SJCRH30 (cell line): ENCODE measurements around the gene SRRT. TPM values are rescaled to one million over a fixed set of nuclear protein-coding genes. Genes with fewer than 3 reads are reported as not detected.

Experiments
- DNase-seq, 2 experiments: peaks; one replicate each; pipeline ENCODE4 v3.0.0-alpha.2; 2015 to 2020
- H3K27ac ChIP-seq: fragments of 250-450 bp; sonication (Bioruptor Pico); 2 replicates; pipeline ENCODE4 v1.5.1; 2020; ENCODE audit warnings: mild to moderate bottlenecking, moderate library complexity
- H3K27me3 ChIP-seq: fragments of 250-450 bp; sonication (Bioruptor Pico); 2 replicates; pipeline ENCODE4 v1.5.1; 2020; ENCODE audit warnings: mild to moderate bottlenecking, moderate library complexity
- H3K36me3 ChIP-seq: fragments of 250-450 bp; sonication (Bioruptor Pico); 2 replicates; pipeline ENCODE4 v1.5.1; 2020; ENCODE audit warnings: mild to moderate bottlenecking, moderate library complexity
- H3K4me1 ChIP-seq: fragments of 250-450 bp; sonication (Bioruptor Pico); 2 replicates; pipeline ENCODE4 v1.5.1; 2020; ENCODE audit warnings: mild to moderate bottlenecking, moderate library complexity
- H3K4me3 ChIP-seq: fragments of 250-450 bp; sonication (Bioruptor Pico); 2 replicates; pipeline ENCODE4 v1.5.1; 2020; ENCODE audit warnings: mild to moderate bottlenecking, moderate library complexity
- H3K9me3 ChIP-seq: fragments of 250-450 bp; sonication (Bioruptor Pico); replicated peaks from 2 replicates; pipeline ENCODE4 v1.5.1; 2020; ENCODE audit warnings: mild to moderate bottlenecking, moderate library complexity
- total RNA-seq: library from RNA; depleted of rRNA; stranded (reverse); fragments of >200 nt; shearing (Covaris generic); gene quantifications from 2 replicates; pipeline ENCODE4 v1.2.3, GENCODE V29; 2014

The SRRT gene
- total RNA-seq, 1 experiment from 2014 or later = 156 TPM

GRCh38 chr7:100891568-100892247 is 16.8 kb downstream of the SRRT start:
- H3K36me3 ChIP-seq = peaks cover 25% of the 10 kb centered on the region
- no peak for DNase-seq
- H3K4me3 ChIP-seq = no peak overlapping the region
- H3K4me1 ChIP-seq = no peaks in the 10 kb centered on the region; the same call in 1 of the 2 replicates
- no peaks in the 10 kb centered on the region for H3K9me3 ChIP-seq
- H3K27ac ChIP-seq = no peak overlapping the region
- peaks cover 11% of the 10 kb centered on the region for H3K27me3 ChIP-seq

GRCh38 chr7:100892364-100893317 is 17.7 kb downstream of the SRRT start:
- H3K4me1 ChIP-seq = no peaks in the 10 kb centered on the region; the same call in 1 of the 2 replicates

GRCh38 chr7:100893318-100893895 is 18.5 kb downstream of the SRRT start:
- H3K9me3 ChIP-seq = no peaks in the 10 kb centered on the region
- no peaks in the 10 kb centered on the region; the same call in 1 of the 2 replicates for H3K4me1 ChIP-seq
- no peak overlapping the region for H3K27ac ChIP-seq
- no peak overlapping the region for H3K4me3 ChIP-seq
- H3K27me3 ChIP-seq = peaks cover 11% of the 10 kb centered on the region
- H3K36me3 ChIP-seq = peaks cover 8% of the 10 kb centered on the region
- no peak for DNase-seq

More at GRCh38 chr7:100892364-100893317, 17.7 kb downstream of the SRRT start:
- H3K36me3 ChIP-seq = peaks cover 16% of the 10 kb centered on the region
- no peak for DNase-seq
- H3K9me3 ChIP-seq = no peaks in the 10 kb centered on the region
- H3K27ac ChIP-seq = no peak overlapping the region
- H3K27me3 ChIP-seq = peaks cover 11% of the 10 kb centered on the region
- no peak overlapping the region for H3K4me3 ChIP-seq

GRCh38 chr7:100893910-100894721 is 19.2 kb downstream of the SRRT start:
- H3K9me3 ChIP-seq = no peaks in the 10 kb centered on the region
- H3K4me1 ChIP-seq = no peaks in the 10 kb centered on the region; the same call in 1 of the 2 replicates
- H3K27ac ChIP-seq = no peak overlapping the region
- H3K36me3 ChIP-seq = peaks cover 1% of the 10 kb centered on the region
- H3K4me3 ChIP-seq = peak overlapping the region; percentile 50
- peaks cover 11% of the 10 kb centered on the region for H3K27me3 ChIP-seq
- no peak for DNase-seq

DNA sequence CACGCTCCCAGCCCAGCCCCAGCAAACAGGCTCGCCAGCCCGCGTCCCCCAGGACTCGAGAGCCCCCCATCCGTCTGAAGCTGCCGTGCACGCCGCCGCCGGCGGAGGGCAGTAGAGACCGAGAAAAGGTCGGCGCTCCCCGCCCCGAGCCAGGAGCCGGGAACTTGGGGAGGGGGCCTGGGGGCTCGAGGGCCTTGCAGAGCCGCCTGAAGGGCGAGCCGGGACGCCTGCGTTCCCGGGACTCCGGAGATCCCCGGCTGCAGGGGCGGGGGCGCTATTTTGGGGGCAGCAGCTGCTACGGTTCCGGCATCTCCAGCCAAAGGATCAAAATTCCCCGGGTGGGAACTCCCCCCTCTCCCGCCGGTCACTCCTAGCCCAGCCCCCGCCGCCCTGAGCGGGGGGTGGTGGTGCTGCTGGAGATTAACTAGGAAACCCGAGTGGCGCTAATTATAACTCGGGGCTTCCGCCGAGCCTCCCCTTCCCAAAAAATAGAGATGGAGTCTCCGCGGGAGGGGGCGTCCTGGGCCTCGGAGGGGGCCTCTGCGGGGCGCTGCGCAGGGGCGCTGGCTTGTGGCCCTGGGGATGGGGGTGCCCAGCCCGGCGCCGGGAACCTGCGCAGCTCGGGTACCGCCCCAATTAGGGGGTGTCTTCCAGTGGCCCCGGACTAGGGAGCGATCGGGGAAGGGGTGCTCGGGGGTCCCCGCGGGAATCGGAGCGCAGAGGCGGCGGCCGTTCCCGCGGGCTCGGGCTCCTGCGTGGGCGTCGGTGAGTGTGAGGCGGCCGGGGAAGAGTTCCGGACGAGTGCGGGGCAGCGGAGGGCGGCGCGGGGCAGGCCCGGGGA is 20.2 kb downstream of the SRRT start:
- Histone ChIP-seq H3K9me3 (no peaks in the 10 kb centered on the region), H3K27ac (no peak overlapping the region), H3K4me1 (no peaks in the 10 kb centered on the region; the same call in 1 of the 2 replicates), H3K4me3 (peak overlapping the region; percentile 50), H3K36me3 (no peaks in the 10 kb centered on the region), H3K27me3 (peaks cover 11% of the 10 kb centered on the region)
- DNase-seq = peak; percentile 61 to 76

DNA sequence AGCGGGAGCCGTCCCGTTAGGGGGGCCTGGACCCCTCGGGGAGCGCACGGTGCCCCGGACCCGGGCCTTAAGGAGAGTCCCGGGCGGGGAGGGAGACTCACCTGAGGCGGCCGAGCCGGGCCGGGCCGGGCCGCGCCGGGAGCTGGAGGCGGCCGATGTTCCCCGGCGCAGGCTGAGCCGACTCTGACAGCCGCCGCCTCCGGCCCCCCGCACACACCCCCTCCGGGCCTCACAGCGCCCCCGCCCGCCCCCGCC is 20.7 kb downstream of the SRRT start, which contains the start of gene ACHE:
TSS of gene ACHE (minus strand) at position 188 of the 255 bp plus-strand sequence. CDS start 1,656 bp downstream, outside the sequence.
- Histone ChIP-seq H3K4me3 (peak within 1 kb of the TSS; percentile 50), H3K4me1 (no peaks in the 10 kb centered on the region; the same call in 1 of the 2 replicates), H3K27ac (no peak within 1 kb of the TSS), H3K9me3 (no peaks in the 10 kb centered on the region), H3K36me3 (no peaks in the 10 kb centered on the region), H3K27me3 (peaks cover 11% of the 10 kb centered on the region)
- no peak for DNase-seq

DNA sequence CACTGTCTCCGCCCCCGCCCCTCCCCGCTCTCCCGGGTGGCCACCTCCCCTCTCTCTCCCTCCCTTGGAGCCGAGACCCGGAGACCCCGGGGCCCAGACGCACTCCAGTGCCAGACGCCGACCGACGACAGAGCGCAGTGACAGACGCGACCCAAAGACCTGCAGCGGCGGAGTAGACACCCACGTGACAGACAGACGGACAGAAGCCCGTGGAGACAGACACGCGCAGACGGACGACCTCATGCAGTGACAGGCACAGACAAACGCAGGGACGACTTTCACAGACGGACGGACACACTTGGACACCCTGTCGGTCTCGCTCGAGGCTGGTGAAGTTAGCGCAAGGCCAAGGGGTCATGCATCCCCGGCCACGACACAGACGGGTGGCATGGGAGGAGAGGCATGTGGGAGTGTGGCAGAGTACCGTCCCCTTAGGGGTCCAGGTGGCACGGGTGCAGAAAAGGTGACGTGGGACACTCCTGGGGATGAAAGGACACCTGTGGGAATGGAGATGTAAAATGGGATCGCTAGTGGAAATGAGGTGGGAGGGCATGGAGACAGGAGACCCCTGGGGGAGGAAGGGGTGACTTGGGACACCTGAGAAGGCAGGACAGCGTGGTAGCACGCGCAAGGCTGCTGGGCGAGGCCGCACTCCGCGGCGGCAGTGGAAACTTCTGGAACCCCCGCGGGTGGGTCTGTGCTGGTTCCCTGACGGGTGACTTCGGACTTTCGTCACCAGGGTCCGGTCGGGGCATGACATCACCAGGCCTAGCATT is 21.2 kb downstream of the SRRT start:
- Histone ChIP-seq H3K27ac (no peak overlapping the region), H3K4me3 (no peak overlapping the region)

GRCh38 chr7:100896732-100897608 is 22.1 kb downstream of the SRRT start:
- no peak overlapping the region for H3K4me3 ChIP-seq

More for the DNA sequence above, 21.2 kb downstream of the SRRT start:
- Histone ChIP-seq H3K4me1 (no peaks in the 10 kb centered on the region; the same call in 1 of the 2 replicates), H3K36me3 (no peaks in the 10 kb centered on the region), H3K9me3 (no peaks in the 10 kb centered on the region), H3K27me3 (peaks cover 11% of the 10 kb centered on the region)
- DNase-seq = peak; percentile 31 to 36

GRCh38 chr7:100897772-100898454 is 23.0 kb downstream of the SRRT start:
- Histone ChIP-seq H3K36me3 (no peaks in the 10 kb centered on the region), H3K4me1 (no peaks in the 10 kb centered on the region), H3K27ac (no peak overlapping the region), H3K9me3 (no peaks in the 10 kb centered on the region), H3K4me3 (no peak overlapping the region), H3K27me3 (peaks cover 16% of the 10 kb centered on the region)
- no peak for DNase-seq

More at GRCh38 chr7:100896732-100897608, 22.1 kb downstream of the SRRT start:
- H3K9me3 ChIP-seq = no peaks in the 10 kb centered on the region
- H3K27ac ChIP-seq = no peak overlapping the region
- peak in 1 of 2 experiments; percentile 42 for DNase-seq
- H3K27me3 ChIP-seq = peaks cover 11% of the 10 kb centered on the region
- H3K36me3 ChIP-seq = no peaks in the 10 kb centered on the region
- H3K4me1 ChIP-seq = no peaks in the 10 kb centered on the region

- H3K27ac ChIP-seq = no peak overlapping the region
- H3K4me1 ChIP-seq = no peaks in the 10 kb centered on the region
- no peaks in the 10 kb centered on the region for H3K9me3 ChIP-seq
- no peak for DNase-seq
- peaks cover 16% of the 10 kb centered on the region for H3K27me3 ChIP-seq
- no peak overlapping the region for H3K4me3 ChIP-seq
- no peaks in the 10 kb centered on the region for H3K36me3 ChIP-seq
Observed at GRCh38 chr7:100899432-100899831, 24.5 kb downstream of the SRRT start.

- Histone ChIP-seq H3K4me3 (no peak overlapping the region), H3K9me3 (no peaks in the 10 kb centered on the region), H3K27me3 (peaks cover 11% of the 10 kb centered on the region), H3K27ac (no peak overlapping the region), H3K36me3 (no peaks in the 10 kb centered on the region), H3K4me1 (no peaks in the 10 kb centered on the region)
- DNase-seq = no peak
Observed at GRCh38 chr7:100900978-100901377, 26.1 kb downstream of the SRRT start.

- Histone ChIP-seq H3K36me3 (no peaks in the 10 kb centered on the region), H3K4me3 (no peak overlapping the region), H3K27me3 (peaks cover 5% of the 10 kb centered on the region; the same call in 1 of the 2 replicates), H3K4me1 (no peaks in the 10 kb centered on the region), H3K27ac (no peak overlapping the region), H3K9me3 (no peaks in the 10 kb centered on the region)
- DNase-seq = no peak
Observed at GRCh38 chr7:100901921-100902332, 27.0 kb downstream of the SRRT start.
